HG03108 (cell line): ENCODE measurements around the gene SSRP1.

Experiments used
- ATAC-seq: cut with Tn5 transposase; IDR thresholded peaks from one replicate; pipeline ENCODE4 v1.9.1; 2021; ENCODE audit warnings: moderate library complexity; ENCODE audit not compliant: unreplicated experiment

Gene SSRP1

DNA sequence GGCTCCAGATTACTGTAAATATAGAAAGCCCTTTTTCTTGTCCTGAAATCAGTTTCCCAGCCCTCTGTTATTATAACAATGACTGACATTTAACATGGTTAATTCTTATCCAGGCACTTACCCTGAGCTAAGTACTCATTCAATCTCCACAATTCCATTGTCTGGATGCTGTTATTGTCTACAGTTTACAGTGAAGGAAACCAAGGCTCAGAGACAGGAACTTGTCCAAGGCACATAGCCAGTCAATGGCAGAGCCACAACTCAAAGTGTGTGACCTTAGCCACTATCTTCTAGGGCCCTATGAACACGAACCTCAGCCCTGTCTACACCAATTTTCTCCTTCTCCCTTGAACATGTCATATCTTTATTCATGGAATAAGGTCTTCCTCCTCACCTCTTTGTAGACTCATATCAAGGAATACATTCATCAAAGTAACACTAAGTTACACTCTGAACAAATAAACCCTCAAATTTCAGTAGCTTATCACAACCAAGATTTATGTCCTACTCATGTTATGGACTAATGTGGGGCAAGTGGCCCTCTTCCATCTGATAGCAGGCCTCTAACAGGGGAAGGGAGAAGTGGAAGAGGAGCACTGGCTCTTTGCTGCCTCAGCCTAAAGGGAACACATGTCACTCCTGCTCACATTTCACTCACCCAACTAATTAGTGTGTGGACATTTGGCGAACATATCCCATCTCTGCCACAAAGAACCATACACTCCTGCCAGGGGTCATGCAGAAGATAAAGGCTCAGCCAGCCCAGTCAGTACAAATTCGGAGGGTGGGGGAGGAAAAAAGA, 59.3 kb downstream of the SSRP1 start:
- ATAC-seq, result no peak
